Stimulated activated CD8-positive, alpha-beta memory T cell treated with anti-CD3 and anti-CD28 coated beads, Interleukin-7, amount 100 ng/mL, for 4 hours (primary cell): ENCODE measurements around the gene PGC.
"Not testable (repeated sequence)": the region's sequence is repeated elsewhere in the genome, so short reads cannot be mapped to it uniquely, and the experiment has no call there.

Experiments used
- DNase-seq, 2 donors: peaks; one replicate each; pipeline ENCODE4 v3.0.0-alpha.2; 2020; ENCODE audit warnings: low read depth in 2 of 2

Gene PGC

DNA sequence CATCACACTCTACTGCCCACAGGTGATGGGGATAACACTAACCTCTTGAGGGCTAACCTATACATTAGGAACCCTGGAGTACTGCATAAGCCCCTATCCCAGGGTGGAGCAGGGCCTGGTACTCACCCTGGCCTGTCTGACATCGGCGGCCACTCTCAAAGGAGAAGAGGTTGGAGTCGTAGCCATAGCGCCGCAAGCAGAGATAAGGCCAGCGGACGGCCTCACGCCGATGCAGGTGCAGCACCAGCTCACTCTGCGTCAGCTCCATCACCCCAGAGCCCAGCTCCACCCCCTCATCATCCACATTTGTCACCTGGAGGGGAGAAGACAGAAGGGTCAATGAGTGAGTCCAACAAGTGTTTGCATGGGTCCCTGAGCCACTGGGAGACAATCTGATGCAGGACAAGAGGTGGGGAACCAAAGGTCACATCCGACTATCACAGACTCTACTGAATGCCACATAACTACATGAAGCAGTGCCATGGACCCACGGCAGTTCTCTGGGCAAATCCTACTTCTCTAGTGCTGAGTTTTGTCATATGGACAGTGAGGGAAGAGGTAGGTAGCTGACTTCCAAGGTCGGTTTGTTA, 28.2 kb upstream of the PGC start:
- no peak for DNase-seq

DNA sequence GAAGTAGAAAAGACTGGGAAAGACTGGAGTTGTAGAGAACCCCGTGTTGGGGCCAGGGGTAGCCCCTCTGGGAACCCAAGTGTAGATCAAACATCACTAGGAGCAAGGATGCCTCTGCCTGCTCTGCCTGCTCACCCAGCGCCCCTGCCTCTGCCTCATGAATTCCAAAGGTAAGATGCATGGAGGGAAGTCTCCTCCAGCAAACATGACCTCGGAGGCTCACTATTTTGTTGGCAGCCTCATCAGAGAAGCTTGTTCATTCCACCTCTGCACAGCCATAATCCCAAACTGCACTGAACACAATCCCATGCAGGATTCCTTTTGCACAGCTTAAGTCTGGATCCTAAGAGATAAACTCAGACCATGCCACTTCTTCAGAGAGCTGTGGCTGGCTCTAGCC, 27.6 kb upstream of the PGC start:
- no peak for DNase-seq

DNA sequence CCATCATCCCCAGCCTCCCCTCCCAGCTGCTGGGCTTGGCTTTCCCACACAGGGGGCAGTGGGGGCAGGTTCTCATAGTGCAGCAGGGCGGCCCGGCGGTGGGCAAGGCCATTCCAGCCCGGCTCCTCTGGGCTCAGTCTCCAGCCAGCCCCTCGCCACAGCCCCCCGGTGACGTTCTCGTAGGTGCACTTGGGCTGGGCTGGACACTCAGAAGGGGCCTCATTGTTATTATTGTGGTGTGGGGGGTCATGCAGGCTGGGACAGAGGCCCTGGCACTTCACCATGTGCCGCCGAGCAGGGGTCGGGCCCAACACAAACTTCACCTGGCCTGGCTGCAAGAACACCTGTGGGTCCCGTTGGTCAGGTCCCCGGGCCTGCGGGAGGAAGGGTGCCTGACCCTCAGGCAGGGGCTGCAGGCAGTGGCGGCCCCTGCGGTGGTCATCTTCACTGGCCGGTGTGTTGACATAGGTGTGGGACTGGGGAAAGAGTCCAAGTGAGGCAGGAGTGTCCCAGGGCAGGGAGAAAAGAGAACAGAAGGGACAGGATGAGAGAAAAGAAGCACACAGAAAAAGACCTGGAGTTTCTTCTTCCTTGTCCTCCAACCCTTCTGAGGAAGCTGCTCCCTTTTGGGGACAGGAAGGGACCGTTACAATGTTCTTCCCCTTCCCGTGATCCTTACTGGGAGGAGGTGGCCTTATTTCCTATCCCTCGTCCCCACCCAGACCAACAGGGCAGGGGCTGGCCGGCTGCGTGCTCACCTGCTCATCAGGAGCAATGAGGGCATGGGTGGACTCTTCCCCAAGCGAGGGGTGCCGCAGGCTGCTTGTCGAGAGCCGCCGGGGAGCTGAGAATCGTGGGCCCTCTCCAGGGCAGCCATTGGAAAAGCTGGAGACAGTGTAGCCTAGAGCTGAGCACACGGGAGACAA, 24.1 kb upstream of the PGC start:
- no peak for DNase-seq

DNA sequence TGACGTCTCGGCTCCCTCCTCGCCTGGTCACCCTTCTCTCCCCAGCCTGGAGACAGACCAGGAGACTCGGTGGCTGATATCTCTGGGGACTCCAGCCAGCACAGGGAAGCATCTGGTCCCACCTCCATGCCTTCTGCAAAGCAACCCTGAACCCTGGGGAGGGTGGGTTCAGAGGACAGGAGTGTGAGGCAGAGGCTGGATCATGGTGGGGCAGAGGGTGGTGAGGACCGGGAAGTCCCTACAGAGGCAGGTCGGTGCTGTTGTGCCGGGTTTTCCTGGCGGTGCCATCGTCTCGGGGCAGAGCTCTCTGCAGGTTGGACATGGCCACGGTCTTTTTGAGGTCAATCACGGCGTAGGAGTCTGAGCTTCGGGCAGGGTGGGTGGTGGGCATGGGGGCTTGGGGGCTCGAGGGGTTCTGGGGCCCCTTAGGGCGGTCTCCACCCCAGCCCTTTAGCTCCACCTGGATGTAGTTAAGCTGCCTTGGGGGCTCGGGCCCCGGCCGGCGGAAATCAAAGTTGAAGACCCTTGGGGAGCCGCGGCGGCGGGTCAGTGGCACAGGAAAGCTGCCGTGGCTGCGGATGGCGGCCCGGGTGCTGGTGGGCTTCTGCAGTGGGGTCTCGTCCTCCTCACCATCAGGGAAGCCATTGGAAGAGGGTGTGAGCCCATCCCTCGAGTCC, 23.3 kb upstream of the PGC start:
- no peak for DNase-seq

DNA sequence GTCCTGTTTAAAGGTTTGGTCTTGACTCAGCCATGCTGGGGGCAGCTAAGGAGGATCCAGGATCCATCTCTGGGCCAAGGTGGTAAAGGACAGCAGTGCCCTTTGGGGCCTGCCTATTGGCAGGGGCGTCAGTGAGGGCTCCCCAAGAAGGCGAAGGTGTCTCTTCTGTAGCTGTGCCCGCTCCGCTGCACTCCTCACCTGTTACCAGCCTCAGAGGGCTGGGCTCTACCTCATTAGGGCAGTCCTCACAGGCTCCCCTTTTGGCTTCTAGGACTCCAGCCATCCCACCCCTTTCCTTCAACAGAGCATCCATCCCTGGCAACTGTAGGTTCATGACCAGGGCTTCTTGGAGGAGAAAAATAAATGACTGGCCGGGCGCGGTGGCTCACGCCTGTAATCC, 22.2 kb upstream of the PGC start:
- DNase-seq, result no peak

DNA sequence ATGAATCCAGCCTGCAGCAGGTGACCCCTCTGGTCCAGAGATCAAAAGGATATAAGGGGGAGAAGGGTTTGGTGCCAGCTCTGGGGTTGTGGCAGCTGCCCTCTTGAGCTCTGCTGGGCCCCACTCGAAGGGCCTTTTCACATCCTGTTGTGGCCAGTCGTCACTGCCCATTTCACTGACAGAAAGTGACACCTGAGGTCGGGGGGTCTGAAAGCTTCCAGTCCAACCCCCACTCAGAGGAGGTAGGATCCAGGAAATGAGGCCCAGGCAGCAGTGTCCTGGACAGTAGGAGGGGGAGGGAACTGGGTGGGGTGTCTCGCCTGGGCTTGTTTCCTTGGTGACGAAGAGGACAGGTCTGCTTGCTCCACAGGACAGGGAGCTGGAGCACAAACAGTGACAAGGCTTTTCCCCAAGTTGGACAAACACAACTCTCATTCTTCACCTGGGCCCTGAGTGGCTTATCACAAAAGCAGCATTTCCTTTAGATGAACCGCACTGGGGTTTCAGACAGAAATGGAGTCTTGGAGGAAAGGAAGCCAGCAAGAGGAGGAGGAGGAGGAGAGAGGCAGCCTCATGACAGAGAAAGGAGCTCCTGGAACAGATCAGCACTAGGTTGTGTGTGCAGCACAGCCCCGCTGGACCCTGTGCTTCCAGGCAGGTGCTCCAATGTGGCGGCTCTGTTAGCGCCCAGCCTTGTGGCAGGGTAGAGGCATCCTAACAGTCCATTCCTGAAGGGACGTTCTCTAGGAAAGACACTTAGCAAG, 21.5 kb upstream of the PGC start:
- DNase-seq, result no peak

DNA sequence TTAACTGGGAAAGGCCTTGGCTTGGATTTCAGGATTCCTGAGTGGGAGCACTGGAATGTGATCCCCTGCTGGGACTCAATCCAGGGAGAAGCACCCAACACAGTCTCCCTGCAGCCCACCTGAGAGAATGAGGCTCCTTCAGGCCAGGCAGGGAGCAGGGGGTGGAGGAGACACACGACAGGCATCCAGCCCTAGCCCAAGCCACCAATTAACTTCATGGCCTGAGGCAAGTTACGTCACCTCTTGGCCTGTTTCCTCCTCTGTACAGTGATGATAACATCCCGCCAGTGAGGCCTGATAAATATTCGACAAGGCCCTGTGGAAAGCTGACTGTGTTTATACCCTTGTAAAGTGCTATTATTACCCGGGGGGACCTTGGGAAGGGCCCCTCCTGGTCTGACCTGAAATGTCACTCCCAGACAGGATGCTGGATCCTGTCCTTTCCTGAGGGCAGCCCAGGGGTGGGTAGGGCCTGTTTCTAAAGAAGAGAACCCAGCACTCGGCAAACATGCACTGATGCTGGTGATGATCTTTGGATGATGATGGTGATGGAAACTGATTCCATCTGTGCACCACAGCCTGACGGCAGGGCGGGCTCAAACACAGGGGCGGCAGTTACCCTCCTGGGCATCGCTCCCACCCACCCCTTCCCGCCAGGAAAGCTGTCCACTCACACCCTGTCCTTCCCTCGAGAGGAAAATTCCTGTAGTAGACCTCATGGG, 20.1 kb upstream of the PGC start:
- DNase-seq, result no peak

DNA sequence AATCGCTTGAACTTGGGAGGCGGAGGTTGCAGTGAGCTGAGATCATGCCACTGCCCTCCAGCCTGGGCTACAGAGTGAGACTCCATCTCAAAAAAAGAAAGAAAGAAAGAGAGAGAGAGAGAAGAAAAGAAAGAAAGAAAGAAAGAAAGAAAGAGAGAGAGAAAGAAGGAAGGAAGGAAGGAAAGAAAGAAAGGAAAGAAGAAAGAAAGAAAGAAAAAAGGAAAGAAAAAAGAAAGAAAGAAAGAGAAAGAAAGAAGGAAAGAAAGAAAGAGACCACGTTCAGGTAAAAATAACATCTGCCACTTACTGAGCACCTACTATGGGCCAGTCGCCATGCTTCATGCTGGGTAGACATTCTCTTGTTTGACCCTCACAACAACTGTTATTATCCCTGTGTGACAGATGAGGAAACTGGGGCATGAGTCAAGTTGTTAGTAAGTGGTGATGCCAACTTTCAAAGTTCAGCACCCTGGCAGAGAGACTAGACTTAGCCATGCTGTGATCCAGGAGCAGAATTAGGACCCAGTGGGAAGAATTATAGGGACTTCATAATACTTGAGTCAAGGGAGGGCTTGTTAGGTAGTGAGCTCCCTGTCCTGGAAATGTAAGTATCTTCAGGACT, 19.0 kb upstream of the PGC start:
- DNase-seq, result not testable (repeated sequence)

DNA sequence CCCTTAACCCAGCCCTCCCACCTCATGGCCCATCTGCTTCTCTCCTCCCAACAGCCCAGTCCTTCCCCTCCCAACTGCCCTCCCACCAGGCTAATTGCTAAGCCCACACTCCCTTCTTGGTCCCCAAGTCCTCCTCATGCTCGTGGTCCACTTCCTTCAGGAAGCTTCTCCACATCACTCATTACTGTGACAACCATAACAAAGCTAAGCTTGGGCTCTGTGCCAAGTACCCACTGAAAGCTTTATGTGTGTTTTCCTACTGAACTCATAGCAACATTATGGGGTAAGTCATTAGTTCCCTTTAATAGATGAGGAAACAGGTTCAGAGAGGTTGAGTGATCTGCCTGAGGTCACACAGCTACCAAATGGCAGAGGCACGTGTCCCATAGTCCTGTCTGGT, 16.3 kb upstream of the PGC start:
- no peak for DNase-seq

DNA sequence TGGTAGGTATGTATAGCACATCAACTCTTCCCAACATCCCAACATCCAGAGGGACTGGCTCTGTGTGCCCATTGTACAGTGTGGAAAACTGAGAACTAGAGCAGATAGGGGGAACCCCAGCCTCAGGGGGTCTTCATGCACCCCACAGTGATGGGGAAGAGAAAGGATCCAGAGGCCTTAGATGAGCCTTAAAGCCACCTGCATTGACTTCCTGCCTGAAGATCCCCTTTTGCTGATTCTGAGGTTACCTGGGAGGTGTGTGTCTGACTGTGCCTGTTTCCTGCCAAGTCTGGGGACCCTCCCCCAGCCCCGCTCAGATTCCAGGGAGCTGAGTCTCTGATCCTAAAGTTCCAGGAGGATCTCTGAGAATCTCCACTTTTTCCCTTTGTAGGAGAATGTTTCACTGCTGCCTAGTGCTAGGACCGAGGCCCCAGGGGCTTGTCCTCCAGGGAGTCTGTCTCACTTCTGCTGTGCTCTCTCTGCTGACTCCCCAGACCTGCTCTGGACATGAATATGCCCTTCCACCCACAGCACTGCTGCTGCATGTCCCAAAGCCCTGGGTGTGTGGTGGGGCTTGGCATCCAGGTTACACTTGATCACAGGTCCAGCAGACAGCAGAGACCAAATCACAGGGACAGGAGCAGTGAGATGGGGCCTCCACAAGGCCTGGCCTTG, 12.8 kb upstream of the PGC start:
- no peak for DNase-seq

DNA sequence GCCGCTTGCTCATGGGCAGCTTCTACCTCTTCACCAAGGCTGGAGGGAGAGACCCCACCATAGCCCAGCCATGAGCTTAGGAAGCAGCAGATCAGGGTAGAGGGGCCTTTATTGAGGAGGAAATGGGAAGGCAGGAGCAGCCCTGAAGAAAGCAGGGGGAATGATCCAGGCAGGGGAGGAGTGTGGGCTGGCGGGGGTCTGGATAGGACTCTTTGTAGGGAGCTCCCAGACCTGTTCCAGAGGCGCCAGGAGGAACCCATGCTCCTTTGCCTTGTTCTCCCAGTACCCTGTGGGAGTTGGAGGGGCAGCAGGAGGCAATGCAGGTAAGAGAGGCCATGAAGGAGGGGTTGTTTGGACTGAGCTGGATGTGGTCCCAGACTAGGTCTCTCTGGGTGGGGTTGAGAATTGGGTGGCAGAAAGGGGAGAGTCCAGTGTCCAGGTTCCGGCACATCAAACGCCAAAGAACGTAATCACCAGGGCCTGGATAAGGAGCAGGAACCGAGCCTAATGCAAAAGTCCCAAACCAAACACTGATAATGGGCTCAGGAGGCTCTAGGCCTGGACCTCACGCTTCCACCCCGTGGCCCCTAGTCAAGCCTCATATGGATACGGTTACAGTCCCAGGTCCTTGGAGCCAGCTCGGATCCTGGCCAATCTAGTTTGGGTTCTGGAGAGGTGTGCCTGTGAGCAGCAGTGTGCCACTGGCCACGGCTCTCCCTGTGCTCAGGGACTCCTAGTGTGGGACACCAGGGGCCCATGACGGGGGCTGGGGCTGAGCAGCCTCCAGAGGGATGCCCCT, 12.1 kb upstream of the PGC start:
- DNase-seq, result no peak

DNA sequence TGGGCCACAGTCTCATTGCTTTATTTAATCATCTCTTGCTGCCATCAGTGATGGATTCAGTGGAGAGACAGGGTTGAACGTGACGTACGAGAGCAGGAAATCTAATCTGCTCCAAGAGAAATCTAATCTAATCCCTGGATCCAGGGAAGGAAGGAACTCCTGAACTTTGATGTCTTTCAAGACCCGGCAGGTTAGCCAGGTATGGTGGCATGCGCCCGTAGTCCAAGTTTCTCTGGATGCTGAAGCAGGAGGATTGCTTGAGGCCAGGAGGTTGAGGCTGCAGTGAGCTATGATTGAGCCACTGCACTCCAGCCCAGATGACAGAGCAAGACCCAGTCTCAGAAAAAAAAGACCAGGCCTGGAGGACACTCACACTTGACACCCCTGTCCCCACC, 11.4 kb upstream of the PGC start:
- DNase-seq, result no peak

DNA sequence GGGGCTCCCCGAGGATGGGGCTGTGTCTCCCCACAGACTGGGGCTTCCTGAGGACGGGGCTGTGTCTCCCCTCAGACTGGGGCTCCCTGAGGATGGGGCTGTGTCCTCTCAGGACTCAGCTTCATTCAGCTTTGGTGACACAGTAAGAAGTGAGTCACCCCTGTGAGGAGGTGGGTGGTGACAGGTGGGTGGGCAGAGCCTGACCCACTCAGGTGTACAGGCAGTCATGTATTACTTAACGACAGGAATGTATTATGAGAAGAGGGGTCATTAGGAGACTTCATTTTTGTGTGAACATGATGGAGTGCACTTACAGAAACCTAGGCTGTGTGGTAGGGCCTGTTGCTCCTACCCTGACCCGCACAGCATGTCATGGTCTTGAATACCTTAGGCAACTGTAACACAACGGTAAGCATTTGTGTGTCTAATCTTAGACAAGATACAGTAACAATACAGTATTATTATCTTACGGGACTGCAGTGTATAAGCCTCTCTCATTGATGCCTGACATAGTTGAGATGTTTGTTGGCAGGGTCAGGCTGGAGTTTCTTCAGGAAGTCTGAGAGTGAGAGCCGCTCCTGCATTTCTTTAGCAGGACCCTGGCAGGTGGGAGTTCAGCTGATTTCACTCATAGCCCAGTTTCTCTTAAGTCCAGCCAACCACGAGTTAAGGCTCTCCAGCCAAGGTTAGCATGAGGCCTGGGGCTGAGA, 10.9 kb upstream of the PGC start:
- peak in 1 of 2 donors; percentile 6 for DNase-seq

DNA sequence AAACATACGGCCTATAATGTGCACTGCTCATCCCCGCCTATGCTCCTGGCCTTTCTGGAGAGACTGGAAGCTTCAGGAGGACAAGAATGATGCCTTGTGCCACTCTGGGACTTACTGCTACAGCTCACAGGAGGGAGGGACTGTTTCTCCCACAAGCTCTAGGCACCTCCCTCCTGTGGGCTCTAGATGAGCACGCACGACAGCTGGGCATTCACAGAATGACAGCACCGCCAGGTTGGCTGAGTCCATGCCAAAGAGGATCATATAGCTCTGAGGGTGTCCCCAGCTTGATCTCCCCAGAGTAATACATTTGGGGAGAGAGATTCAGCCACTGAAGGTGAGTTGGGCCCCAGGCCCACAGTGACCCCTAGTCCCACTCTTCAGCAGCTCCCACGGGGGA, 10.1 kb upstream of the PGC start:
- DNase-seq, result no peak

DNA sequence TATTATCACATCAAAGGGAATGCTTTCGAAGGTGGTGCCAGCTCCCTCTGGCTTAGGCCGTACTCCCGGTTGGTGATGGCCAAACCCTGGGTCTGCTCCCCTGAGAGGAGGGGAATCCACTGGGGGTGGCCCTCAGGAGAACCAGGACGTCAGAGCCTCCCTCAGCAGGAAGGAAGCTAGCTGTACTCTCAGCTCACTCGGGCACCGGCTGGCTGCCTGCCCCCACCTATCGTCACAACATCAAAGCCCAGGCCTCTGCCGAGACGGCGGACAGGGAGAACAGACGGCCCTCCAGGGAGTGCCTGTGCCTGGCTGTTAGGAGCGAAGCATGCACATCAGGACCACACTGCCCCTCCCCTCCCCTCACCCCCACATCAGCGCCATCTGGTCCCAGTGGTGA, 9.2 kb upstream of the PGC start:
- no peak for DNase-seq

DNA sequence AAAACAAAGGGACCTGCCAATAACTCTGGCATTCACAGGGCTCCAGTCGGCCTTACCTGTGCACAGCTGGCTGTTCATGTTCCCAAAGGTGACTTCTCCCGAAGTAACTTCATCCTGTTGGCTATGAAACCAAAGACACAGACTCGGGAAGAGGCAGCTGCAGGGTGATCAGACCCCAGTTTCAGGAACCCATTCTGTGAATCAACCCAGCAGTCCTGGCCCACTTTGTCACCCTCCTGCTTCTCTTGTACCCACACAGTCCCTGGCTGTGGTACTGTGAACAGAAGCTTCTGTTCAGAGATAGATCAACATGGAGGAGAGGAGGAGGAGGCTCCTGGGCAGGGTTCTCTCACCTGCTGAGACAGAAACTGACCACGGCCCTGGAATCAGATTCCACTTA, 8.7 kb upstream of the PGC start:
- DNase-seq, result no peak

DNA sequence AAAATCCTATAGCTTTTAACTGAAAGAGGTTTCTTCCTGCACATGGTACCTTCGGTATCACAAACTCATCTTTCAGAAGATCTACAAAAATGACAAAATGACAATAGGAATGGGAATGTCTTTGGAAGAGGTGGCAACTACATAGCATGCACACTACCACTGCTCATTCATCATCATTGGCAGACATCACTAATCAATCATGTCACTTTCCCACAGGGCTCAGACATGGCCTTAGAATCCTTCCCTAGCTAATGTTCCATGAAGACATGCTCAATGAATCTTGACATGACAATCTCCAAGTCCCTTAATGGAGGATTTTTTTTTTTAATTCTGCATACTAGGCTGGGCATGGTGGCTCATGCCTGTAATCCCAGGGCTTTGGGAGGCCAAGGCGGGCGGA, 3.2 kb upstream of the PGC start:
- DNase-seq, result no peak

DNA sequence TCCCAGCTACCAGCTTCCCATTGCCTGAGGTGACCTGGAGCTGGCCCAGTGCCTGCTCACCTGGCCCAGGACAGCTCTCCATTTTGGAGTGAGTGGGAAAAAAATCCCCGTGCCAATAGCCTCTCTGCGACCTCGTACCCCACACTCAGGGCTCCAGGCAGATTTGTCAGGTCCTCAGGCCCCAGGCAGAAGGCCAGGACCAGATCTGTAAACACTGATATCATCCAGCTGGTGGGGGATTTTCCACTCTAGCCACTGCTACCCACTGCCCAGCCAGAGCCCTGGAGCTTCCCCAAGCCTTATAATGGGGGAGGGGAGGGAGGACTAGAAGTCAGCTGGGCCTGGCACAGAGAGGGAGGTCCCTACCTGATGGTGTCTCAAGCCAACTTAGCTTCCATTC, 1.3 kb upstream of the PGC start:
- DNase-seq, result no peak

DNA sequence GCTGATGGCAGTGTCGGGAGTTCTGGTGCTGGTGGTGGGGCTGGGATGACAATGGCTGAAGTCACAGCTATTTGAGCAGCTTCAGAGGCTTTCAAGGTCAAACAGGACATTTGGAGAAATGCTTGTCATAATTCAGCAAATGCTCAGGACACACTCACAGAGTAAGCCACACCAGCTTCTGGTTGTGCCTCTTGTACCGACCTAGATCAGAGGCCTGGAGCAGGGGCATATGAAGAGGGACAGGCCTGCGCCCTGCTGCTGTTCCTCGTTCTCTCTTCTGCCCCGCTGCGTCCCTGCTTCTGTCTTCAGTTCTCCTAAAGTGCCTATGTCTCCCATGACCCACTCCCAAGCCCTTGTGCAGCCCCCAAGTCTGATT, 893 bp upstream of the PGC start:
- no peak for DNase-seq
